GM18526 (cell line): Measurements from ENCODE around the gene ACTL6A.

Experiments
- POLR2A ChIP-seq: IDR thresholded peaks from 3 replicates; pipeline ENCODE4 v1.6.1; 2011; ENCODE audit not compliant: insufficient read length; ENCODE audit errors: extremely low read depth

Gene ACTL6A

GRCh38 chr3:179563271-179563783, 601 bp downstream of the ACTL6A start:
- TF ChIP-seq POLR2A = peak; percentile 5

GRCh38 chr3:179565496-179565895, 2.8 kb downstream of the ACTL6A start:
- TF ChIP-seq POLR2A = no peak

GRCh38 chr3:179580992-179581391, 18.3 kb downstream of the ACTL6A start:
- no peak for TF ChIP-seq POLR2A

GRCh38 chr3:179589143-179589542, 26.4 kb downstream of the ACTL6A start:
- TF ChIP-seq POLR2A = no peak

GRCh38 chr3:179590669-179591068, 27.9 kb downstream of the ACTL6A start:
- TF ChIP-seq POLR2A = no peak

- TF ChIP-seq POLR2A = no peak
Observed at GRCh38 chr3:179591313-179591712, 28.6 kb downstream of the ACTL6A start.

- no peak for TF ChIP-seq POLR2A
Observed at GRCh38 chr3:179599531-179599930, 36.8 kb downstream of the ACTL6A start.

- TF ChIP-seq POLR2A = no peak
Observed at GRCh38 chr3:179603321-179603720, 40.6 kb downstream of the ACTL6A start.

- TF ChIP-seq POLR2A = no peak
Observed at GRCh38 chr3:179603831-179604230, 41.1 kb downstream of the ACTL6A start.

GRCh38 chr3:179604321-179605078, 41.8 kb downstream of the ACTL6A start, which contains the start of the genes MRPL47 and NDUFB5:
Gene MRPL47, minus strand, starts transcription at chr3:179604638. Its CDS starts 14 bp downstream, at chr3:179604624.
Gene NDUFB5, plus strand, starts transcription at chr3:179604794. Its CDS starts 22 bp downstream, at chr3:179604816.
- TF ChIP-seq POLR2A = peak; percentile 83

- no peak for TF ChIP-seq POLR2A
Observed at GRCh38 chr3:179606534-179607085, 43.9 kb downstream of the ACTL6A start.

- TF ChIP-seq POLR2A = no peak
Observed at GRCh38 chr3:179608931-179609720, 46.4 kb downstream of the ACTL6A start.

GRCh38 chr3:179610066-179610465, 47.3 kb downstream of the ACTL6A start:
- TF ChIP-seq POLR2A = no peak

- TF ChIP-seq POLR2A = no peak
Observed at GRCh38 chr3:179613807-179614206, 51.1 kb downstream of the ACTL6A start.

GRCh38 chr3:179615458-179616173, 52.9 kb downstream of the ACTL6A start:
- no peak for TF ChIP-seq POLR2A
